ENCODE results near the gene SETD5. TPM values are rescaled to one million over a fixed set of nuclear protein-coding genes. Genes with fewer than 3 reads are reported as not detected.

The SETD5 gene
- total RNA-seq, 2 experiments from 2014 or later, result 120 to 214 TPM

DNA sequence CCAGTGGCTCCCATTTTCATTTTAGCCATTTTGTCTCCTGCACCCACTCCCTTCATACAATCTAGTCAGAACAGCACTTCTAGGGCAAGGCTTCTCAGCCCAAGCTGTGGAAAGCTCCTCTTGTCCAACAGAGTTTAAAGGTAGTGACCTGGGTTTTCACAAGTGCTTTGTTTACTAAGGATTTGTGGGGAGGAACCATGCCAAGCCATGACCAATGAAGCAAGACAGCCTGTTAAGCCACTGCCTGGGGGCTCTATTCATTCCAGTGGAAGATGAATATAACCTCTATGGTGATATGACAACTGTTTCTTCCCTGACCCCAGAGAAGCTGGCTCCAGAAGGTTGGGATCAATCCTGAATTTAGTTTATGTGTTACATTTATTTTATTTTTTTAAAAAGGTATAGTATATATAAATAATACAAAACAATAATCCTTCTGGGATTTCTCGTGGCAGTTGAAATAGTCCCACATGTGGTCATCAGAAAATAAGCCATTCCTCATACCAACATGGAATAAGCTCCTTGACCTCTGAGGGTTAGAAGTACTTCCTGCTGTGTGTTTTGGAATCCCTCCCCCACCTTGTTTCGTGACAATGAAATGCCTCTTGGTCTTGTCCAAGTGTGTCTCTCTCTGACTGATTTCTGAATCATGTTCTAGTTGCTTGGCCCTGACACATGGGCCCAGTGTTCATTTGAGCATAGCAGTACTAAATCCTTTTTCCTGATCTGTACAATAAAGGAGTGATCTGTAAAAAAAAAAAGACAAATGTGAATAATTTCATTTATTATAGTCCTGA is 47.9 kb upstream of the SETD5 start:
- ChIA-PET CTCF (ENCODE audit: unreplicated experiment) (no interaction called here), POLR2A (interaction anchor here (1.1 kb wide), 1 partner anchor 14 kb away, joined by 3 read pairs; no protein-coding TSS in a partner anchor)
- TF ChIP-seq, protein P1, sequence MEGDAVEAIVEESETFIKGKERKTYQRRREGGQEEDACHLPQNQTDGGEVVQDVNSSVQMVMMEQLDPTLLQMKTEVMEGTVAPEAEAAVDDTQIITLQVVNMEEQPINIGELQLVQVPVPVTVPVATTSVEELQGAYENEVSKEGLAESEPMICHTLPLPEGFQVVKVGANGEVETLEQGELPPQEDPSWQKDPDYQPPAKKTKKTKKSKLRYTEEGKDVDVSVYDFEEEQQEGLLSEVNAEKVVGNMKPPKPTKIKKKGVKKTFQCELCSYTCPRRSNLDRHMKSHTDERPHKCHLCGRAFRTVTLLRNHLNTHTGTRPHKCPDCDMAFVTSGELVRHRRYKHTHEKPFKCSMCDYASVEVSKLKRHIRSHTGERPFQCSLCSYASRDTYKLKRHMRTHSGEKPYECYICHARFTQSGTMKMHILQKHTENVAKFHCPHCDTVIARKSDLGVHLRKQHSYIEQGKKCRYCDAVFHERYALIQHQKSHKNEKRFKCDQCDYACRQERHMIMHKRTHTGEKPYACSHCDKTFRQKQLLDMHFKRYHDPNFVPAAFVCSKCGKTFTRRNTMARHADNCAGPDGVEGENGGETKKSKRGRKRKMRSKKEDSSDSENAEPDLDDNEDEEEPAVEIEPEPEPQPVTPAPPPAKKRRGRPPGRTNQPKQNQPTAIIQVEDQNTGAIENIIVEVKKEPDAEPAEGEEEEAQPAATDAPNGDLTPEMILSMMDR (conservative IDR thresholded peaks at IDR 0.05; ENCODE audit: low read length), result no peak
- no peak overlapping the region for H3K4me3 ChIP-seq (ENCODE audit: low read depth, low read length, poor library complexity, severe bottlenecking)
- no peaks in the 10 kb centered on the region for H3K79me2 ChIP-seq (ENCODE audit: insufficient read depth, low read depth, low read length)
- no peak overlapping the region for H3K27ac ChIP-seq (ENCODE audit: low read depth, low read length, poor library complexity, severe bottlenecking)
- intact Hi-C loops (cut with micrococcal nuclease; ENCODE audit: unreplicated experiment), result loop anchor here (5.0 kb wide), 2 partner anchors 73 to 133 kb away; no protein-coding TSS in a partner anchor
- no peaks in the 10 kb centered on the region for H3K9me3 ChIP-seq (ENCODE audit: low read length)
- H3K4me1 ChIP-seq (ENCODE audit: insufficient read depth, low read length, poor library complexity, severe bottlenecking), result peaks cover 16% of the 10 kb centered on the region
- H3K9me2 ChIP-seq (ENCODE audit: insufficient read depth, low read length), result no peaks in the 10 kb centered on the region
- no TSS peak for BruUV-seq (replicated peaks)
- H3K4me2 ChIP-seq (ENCODE audit: low read length), result no peak overlapping the region
- no peak for DNase-seq (ENCODE audit: low spot score)
- no peaks in the 10 kb centered on the region for H4K20me1 ChIP-seq (ENCODE audit: insufficient read depth, low read length)
- no peaks in the 10 kb centered on the region for H3K36me3 ChIP-seq (ENCODE audit: insufficient read depth, low read length)
- H2AFZ ChIP-seq (ENCODE audit: low read length), result no peak overlapping the region

DNA sequence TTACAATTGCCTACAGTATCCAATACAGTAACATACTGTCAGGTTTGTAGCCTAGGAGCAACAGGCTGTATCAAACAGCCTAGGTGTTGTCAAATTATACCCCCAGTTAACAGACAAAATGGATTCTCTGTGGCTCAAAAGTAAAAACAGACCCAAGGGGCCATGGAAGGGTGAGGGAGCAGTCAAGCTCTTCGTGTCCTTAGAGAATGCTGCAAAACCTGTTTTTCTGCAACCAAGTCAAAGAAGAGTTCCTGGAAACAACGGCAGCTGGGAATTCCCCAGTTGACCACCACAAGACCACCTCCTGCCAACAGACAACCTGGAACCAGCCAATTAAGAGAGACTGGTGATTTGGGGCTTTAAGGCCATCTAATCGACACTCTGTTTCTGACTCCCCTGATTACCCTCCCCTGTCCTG is 45.7 kb upstream of the SETD5 start:
- Histone ChIP-seq H3K27ac (ENCODE audit: low read depth, low read length, poor library complexity, severe bottlenecking) (no peak overlapping the region), H3K9me3 (ENCODE audit: low read length) (no peaks in the 10 kb centered on the region), H4K20me1 (ENCODE audit: insufficient read depth, low read length) (no peaks in the 10 kb centered on the region), H2AFZ (ENCODE audit: low read length) (no peak overlapping the region), H3K4me3 (ENCODE audit: low read depth, low read length, poor library complexity, severe bottlenecking) (no peak overlapping the region), H3K4me2 (ENCODE audit: low read length) (no peak overlapping the region), H3K9me2 (ENCODE audit: insufficient read depth, low read length) (no peaks in the 10 kb centered on the region), H3K79me2 (ENCODE audit: insufficient read depth, low read depth, low read length) (no peaks in the 10 kb centered on the region), H3K36me3 (ENCODE audit: insufficient read depth, low read length) (no peaks in the 10 kb centered on the region), H3K4me1 (ENCODE audit: insufficient read depth, low read length, poor library complexity, severe bottlenecking) (peaks cover 21% of the 10 kb centered on the region)
- TF ChIP-seq, protein P1 (conservative IDR thresholded peaks at IDR 0.05; ENCODE audit: low read length), result no peak
- TF ChIP-seq EZH2phosphoT487 (IDR thresholded peaks at IDR 0.05; ENCODE audit: borderline replicate concordance, low read depth, low read length), result no peak
- intact Hi-C loops (cut with micrococcal nuclease; ENCODE audit: unreplicated experiment), result loop anchor here (2.0 to 5.0 kb wide), 3 partner anchors 71 to 149 kb away; no protein-coding TSS in a partner anchor
- ChIA-PET POLR2A (interaction anchor here (0.7 kb wide), 1 partner anchor 11 kb away, joined by 6 read pairs; the partner anchor contains the start of gene THUMPD3), CTCF (ENCODE audit: unreplicated experiment) (no interaction called here)
- no peak for DNase-seq (ENCODE audit: low spot score)
- BruUV-seq (replicated peaks), result no TSS peak

Measured in OCI-LY7 (cell line).